Breast epithelium (tissue), 3 donors: ENCODE data around the gene LAMC1.

Experiments used
- POLR2AphosphoS5 ChIP-seq, 3 donors: sonication (generic); formaldehyde crosslinking; IDR thresholded peaks; one replicate each; pipeline ENCODE4 v1.6.1; 2017; ENCODE audit warnings: antibody characterized with exemption in 3 of 3
- TF ChIP-seq, protein P1 (sequence below), 3 donors: fragments of 450-650 bp; IDR thresholded peaks; one replicate each; pipeline ENCODE4 v1.5.1; 2016 to 2017; ENCODE audit warnings: antibody characterized with exemption in 3 of 3, mild to moderate bottlenecking in 3 of 3, moderate library complexity in 3 of 3

GRCh38 chr1:183106166-183106565, 82.9 kb downstream of the LAMC1 start:
- TF ChIP-seq POLR2AphosphoS5 (IDR thresholded peaks at IDR 0.05), result no peak
- TF ChIP-seq, protein P1, sequence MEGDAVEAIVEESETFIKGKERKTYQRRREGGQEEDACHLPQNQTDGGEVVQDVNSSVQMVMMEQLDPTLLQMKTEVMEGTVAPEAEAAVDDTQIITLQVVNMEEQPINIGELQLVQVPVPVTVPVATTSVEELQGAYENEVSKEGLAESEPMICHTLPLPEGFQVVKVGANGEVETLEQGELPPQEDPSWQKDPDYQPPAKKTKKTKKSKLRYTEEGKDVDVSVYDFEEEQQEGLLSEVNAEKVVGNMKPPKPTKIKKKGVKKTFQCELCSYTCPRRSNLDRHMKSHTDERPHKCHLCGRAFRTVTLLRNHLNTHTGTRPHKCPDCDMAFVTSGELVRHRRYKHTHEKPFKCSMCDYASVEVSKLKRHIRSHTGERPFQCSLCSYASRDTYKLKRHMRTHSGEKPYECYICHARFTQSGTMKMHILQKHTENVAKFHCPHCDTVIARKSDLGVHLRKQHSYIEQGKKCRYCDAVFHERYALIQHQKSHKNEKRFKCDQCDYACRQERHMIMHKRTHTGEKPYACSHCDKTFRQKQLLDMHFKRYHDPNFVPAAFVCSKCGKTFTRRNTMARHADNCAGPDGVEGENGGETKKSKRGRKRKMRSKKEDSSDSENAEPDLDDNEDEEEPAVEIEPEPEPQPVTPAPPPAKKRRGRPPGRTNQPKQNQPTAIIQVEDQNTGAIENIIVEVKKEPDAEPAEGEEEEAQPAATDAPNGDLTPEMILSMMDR (IDR thresholded peaks at IDR 0.05), result no peak
